Vagina (tissue), 2 donors: ENCODE results near the gene CGAS. TPM values are rescaled to one million over a fixed set of nuclear protein-coding genes. Genes with fewer than 3 reads are reported as not detected.

Source experiments
- DNase-seq, 2 donors: peaks; one replicate each; pipeline ENCODE4 v3.0.0-alpha.2; 2017; ENCODE audit errors: extremely low spot score in 2 of 2
- H3K27ac ChIP-seq: fragments of 200-600 bp; sonication (generic); one replicate; pipeline ENCODE4 v1.5.1; 2019
- H3K27me3 ChIP-seq: fragments of 200-600 bp; sonication (generic); one replicate; pipeline ENCODE4 v1.5.1; 2019
- H3K36me3 ChIP-seq, 2 donors: fragments of 200-600 bp; sonication (generic); one replicate each; pipeline ENCODE4 v1.5.1; 2017 to 2019
- H3K4me1 ChIP-seq: fragments of 200-600 bp; sonication (generic); one replicate; pipeline ENCODE4 v1.5.1; 2019
- H3K4me3 ChIP-seq, 2 donors: fragments of 200-600 bp; sonication (generic); 1 replicate in 1 of 2; 2 replicates in 1 of 2; pipeline ENCODE4 v1.5.1; 2016 to 2019
- H3K9me3 ChIP-seq: fragments of 200-600 bp; sonication (generic); one replicate; pipeline ENCODE4 v1.5.1; 2019
- CTCF ChIP-seq, 3 experiments: fragments of 450-650 bp in 2 of 3; fragments of 200-600 bp in 1 of 3; sonication (generic) in 1 of 3; IDR thresholded peaks; one replicate each; pipeline ENCODE4 v1.5.1; 2017 to 2019; ENCODE audit warnings: antibody characterized with exemption in 3 of 3, mild to moderate bottlenecking in 2 of 3, moderate library complexity in 2 of 3
- POLR2A ChIP-seq, 2 donors: fragments of 450-650 bp; IDR thresholded peaks; one replicate each; pipeline ENCODE4 v1.6.1; 2017; ENCODE audit warnings: antibody characterized with exemption in 2 of 2, mild to moderate bottlenecking in 2 of 2, moderate library complexity in 2 of 2
- POLR2AphosphoS5 ChIP-seq, 2 donors: sonication (generic); formaldehyde crosslinking; IDR thresholded peaks; one replicate each; pipeline ENCODE4 v1.9.0; 2017; ENCODE audit warnings: antibody characterized with exemption in 2 of 2, mild to moderate bottlenecking in 2 of 2, low read depth in 1 of 2; ENCODE audit not compliant: insufficient read depth in 1 of 2
- intact Hi-C: fragments of 100-400 bp; cut with DNase I; formaldehyde crosslinking; loops from one replicate; pipeline ENCODE4 v1.15.1; 2023
- total RNA-seq: library from RNA; depleted of rRNA; stranded (reverse); fragments of >200 nt; gene quantifications from one replicate; pipeline ENCODE4 v1.2.3, GENCODE V29; 2016

The CGAS gene
- total RNA-seq, 1 donor from 2014 or later, result 8.3 TPM

- intact Hi-C loops, result no loop called here
- no peak overlapping the region for H3K4me3 ChIP-seq
- H3K27ac ChIP-seq, result no peak overlapping the region
Observed at GRCh38 chr6:73391675-73392074, 60.4 kb downstream of the CGAS start.

GRCh38 chr6:73389854-73390253 is 62.2 kb downstream of the CGAS start:
- no peaks in the 10 kb centered on the region for H3K9me3 ChIP-seq
- TF ChIP-seq POLR2A (IDR thresholded peaks at IDR 0.05) (no peak), CTCF (IDR thresholded peaks at IDR 0.05) (no peak), POLR2AphosphoS5 (IDR thresholded peaks at IDR 0.05; ENCODE audit: insufficient read depth in 1 of 2, low read depth in 1 of 2) (no peak)
- H3K36me3 ChIP-seq, result no peaks in the 10 kb centered on the region
- intact Hi-C loops, result no loop called here
- H3K4me3 ChIP-seq, result no peak overlapping the region
- no peaks in the 10 kb centered on the region for H3K27me3 ChIP-seq
- DNase-seq, result no peak
- H3K4me1 ChIP-seq, result peaks cover 5% of the 10 kb centered on the region
- H3K27ac ChIP-seq, result no peak overlapping the region

More at GRCh38 chr6:73391675-73392074, 60.4 kb downstream of the CGAS start:
- Histone ChIP-seq H3K27me3 (no peaks in the 10 kb centered on the region), H3K36me3 (no peaks in the 10 kb centered on the region), H3K4me1 (peaks cover 5% of the 10 kb centered on the region), H3K9me3 (no peaks in the 10 kb centered on the region)
- TF ChIP-seq POLR2AphosphoS5 (IDR thresholded peaks at IDR 0.05; ENCODE audit: insufficient read depth in 1 of 2, low read depth in 1 of 2), result no peak
- no peak for TF ChIP-seq POLR2A (IDR thresholded peaks at IDR 0.05)
- TF ChIP-seq CTCF (IDR thresholded peaks at IDR 0.05), result no peak
- DNase-seq, result no peak

GRCh38 chr6:73388800-73389512 is 63.1 kb downstream of the CGAS start:
- no peak for DNase-seq

GRCh38 chr6:73388433-73388799 is 63.7 kb downstream of the CGAS start:
- H3K27ac ChIP-seq, result no peak overlapping the region
- H3K4me3 ChIP-seq, result peak overlapping the region; percentile 39 to 53

More at GRCh38 chr6:73388800-73389512, 63.1 kb downstream of the CGAS start:
- intact Hi-C loops, result no loop called here
- H3K4me3 ChIP-seq, result peak overlapping the region; percentile 39 to 53
- no peaks in the 10 kb centered on the region for H3K9me3 ChIP-seq
- no peaks in the 10 kb centered on the region for H3K27me3 ChIP-seq
- TF ChIP-seq POLR2AphosphoS5 (IDR thresholded peaks at IDR 0.05; ENCODE audit: insufficient read depth in 1 of 2, low read depth in 1 of 2), result peak in 1 of 2 donors; percentile 28
- peak in 1 of 3 experiments; percentile 40 for TF ChIP-seq CTCF (IDR thresholded peaks at IDR 0.05)
- TF ChIP-seq POLR2A (IDR thresholded peaks at IDR 0.05), result no peak
- no peak overlapping the region for H3K27ac ChIP-seq
- peaks cover 5% of the 10 kb centered on the region for H3K4me1 ChIP-seq
- H3K36me3 ChIP-seq, result no peaks in the 10 kb centered on the region

More at GRCh38 chr6:73388433-73388799, 63.7 kb downstream of the CGAS start:
- no peak for DNase-seq
- no peaks in the 10 kb centered on the region for H3K27me3 ChIP-seq
- H3K9me3 ChIP-seq, result no peaks in the 10 kb centered on the region
- peaks cover 5% of the 10 kb centered on the region for H3K4me1 ChIP-seq
- TF ChIP-seq POLR2A (IDR thresholded peaks at IDR 0.05) (no peak), CTCF (IDR thresholded peaks at IDR 0.05) (no peak), POLR2AphosphoS5 (IDR thresholded peaks at IDR 0.05; ENCODE audit: insufficient read depth in 1 of 2, low read depth in 1 of 2) (no peak)
- intact Hi-C loops, result no loop called here
- H3K36me3 ChIP-seq, result no peaks in the 10 kb centered on the region
